Posterior cingulate gyrus (tissue), 11 donors: ENCODE results near the gene LHPP.

Source experiments
- DNase-seq, 10 donors: peaks; one replicate each; pipeline versions ENCODE4 v3.0.0 to v3.0.0-alpha.2; 2020 to 2021; ENCODE audit warnings: mixed read lengths in 3 of 10
- intact Hi-C: fragments of 100-400 bp; cut with DNase I; formaldehyde crosslinking; loops from one replicate; pipeline ENCODE4 v1.15.1; 2023

LHPP gene

DNA sequence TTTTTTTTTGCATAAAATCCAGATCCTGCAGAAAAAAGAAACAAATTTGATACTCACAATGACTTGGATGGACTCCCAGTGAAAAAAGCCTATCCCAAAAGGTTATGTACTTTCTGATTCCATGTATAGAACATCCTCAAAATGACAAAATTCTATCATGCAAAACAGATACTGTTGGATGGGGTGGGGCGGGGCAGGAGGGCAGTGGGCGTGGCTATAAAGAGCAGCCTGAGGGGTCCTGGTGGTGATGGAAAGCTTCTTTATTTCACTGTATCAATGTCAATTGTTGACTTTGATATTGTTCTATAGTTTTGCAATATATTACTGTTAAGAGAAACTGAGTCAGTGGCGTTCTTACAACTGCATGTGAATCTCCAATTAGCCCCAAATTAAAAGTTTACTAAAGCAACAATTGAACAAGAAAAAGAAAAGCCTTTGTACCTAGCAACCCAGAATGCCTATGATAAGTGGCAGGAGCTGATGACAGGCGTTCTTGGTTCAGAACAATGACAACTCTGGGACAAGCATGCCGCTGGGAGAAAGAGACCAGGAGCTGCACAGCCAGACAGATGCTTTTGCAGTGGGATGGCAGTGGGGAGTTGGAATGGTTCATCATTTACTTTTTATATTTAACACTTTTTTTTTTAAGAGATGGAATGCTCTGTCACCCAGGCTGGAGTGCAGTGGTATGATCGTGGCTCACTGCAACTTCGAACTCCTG lies 101.9 kb downstream of the LHPP start:
- peak in 4 of 10 donors; percentile 5 to 50 (median 40) for DNase-seq
- intact Hi-C loops: no loop called here

DNA sequence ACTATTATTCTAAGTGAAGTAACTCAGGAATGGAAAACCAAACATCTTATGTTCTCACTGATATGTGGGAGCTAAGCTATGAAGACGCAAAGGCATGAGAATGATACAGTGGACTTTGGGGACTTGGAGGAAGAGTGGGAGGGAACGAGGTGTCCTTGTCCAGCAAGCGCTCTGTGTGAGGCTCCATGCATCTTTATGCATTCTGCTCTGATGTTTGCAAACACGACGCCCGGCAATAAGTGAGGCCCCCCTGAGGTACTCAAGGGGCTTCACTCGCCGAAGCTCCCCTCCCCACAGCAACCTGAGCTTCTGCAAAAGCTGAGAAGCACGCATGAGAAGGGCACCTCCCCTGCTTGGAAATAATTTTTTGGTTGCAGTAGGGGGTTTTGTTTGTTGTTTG lies 103.3 kb downstream of the LHPP start:
- intact Hi-C loops: no loop called here
- peak in 4 of 10 donors; percentile 3 to 68 (median 58) for DNase-seq

- intact Hi-C loops: no loop called here
- peak in 5 of 10 donors; percentile 8 to 83 (median 68) for DNase-seq
These were observed 104.1 kb downstream of the LHPP start for GRCh38 chr10:124565565-124566221.

DNA sequence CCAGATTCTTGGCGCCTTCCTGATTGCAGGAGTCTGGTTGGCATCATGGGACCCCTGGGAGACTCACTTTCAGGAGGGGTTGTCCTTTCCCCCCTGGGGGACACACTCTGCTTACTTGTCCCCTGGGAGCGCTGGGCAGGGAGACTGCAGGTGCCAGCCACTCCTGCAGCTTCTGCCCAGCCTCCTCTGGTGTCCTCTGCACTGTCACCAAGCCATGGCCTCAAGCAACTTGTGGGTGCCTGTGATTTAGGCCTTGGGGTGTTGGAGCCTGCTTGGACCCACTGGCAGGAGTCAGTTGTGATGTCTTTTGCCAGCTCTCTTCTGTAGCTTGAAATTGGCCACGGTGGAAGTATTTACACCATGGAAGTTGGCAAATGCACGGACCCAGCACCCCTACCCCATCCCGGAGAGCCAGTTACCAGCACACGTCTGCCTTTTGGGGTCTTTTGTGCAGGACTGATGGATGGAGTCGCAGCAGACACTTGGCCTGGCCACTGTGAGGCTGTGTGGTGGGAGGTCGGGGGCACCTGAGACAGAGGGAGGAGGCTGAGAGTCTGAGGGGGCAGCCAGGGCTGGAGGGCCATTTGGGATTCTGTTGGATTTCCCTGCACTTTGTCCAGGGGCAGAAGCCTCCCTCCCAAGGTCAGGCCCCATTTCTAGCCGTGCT lies 104.7 kb downstream of the LHPP start:
- peak in 4 of 10 donors; percentile 5 to 62 (median 49) for DNase-seq
- intact Hi-C loops: no loop called here

DNA sequence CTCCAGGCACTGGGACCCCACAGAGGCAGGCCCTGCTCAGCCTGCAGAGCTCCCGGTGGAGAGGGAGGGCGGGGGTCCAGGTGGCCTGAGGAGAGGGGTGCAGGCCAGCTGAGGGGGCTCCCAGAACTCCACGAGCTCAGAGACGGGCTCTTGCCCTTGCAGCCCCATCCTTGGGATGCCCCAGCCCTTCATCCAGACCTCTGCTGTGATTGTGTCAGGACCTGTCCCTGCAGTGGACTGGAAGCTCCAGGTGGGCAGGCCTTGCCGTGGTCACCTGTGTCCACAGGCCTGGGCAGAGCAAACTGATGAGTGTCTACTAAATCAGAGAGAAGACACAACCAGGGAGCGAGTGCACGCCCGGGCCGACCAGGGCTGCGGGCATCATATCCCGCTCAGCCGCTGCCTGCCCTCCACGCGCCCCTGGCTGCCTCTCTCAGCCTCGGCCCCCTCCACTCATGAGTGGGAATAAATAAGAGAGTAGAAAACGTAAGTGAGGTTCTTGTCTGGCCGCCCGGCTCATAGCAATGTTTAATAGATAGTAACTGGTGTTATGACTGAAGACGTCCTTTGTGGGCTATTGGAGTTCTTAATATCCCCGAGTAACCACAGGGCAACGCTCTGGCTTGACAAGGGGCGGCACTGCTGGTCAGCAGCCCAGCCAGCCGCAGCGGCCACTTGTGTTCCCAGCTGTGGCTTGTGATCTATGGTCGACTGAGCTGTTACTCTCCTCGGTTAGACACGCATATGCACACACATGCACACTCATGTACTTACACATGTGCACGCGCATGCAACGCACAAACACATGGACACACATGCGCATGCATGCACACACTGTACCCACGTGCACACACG lies 105.6 kb downstream of the LHPP start:
- intact Hi-C loops: no loop called here
- DNase-seq: peak in 6 of 10 donors; percentile 6 to 94 (median 62)

- intact Hi-C loops: no loop called here
- peak in 3 of 10 donors; percentile 59 to 77 (median 70) for DNase-seq
These were observed 106.7 kb downstream of the LHPP start for GRCh38 chr10:124568339-124568738.

DNA sequence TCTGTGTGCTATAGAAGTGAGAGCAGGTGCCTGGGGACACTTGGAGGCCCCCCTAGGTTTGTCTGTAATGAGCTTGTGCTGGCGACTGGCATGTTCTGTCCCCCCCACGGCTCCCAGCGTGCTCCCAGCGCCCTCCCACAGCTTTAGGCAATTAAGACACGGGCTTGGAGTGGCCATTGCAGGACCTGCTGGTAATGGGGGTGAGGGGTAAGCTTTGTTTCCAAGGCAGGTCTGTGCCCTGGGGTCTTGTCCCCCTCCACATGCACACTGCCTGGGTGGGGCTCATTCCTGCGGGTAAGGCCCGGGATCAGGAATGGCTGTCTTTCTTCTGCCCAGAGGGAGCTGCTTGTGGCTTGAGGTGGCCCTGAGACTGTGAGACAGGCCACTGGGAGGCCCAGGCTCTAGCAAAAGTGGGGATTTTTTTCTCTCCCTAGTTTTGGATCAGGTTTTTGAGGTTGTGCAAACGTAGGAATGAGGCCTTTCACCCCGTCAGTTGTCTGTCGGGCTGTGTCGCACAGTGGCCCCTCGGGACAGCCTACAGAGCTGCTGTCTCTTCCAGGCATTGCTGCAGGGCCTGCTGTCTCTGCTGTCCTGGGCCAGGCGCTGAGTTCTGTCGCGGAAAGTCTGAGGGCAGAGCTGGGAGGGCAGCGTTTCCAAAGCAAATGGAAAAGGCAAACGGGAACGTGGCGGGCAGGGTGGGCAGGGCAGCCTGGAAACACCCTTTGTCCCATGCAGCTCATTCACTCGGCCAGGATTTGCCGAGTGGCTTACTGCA lies 107.4 kb downstream of the LHPP start:
- intact Hi-C loops: no loop called here

DNA sequence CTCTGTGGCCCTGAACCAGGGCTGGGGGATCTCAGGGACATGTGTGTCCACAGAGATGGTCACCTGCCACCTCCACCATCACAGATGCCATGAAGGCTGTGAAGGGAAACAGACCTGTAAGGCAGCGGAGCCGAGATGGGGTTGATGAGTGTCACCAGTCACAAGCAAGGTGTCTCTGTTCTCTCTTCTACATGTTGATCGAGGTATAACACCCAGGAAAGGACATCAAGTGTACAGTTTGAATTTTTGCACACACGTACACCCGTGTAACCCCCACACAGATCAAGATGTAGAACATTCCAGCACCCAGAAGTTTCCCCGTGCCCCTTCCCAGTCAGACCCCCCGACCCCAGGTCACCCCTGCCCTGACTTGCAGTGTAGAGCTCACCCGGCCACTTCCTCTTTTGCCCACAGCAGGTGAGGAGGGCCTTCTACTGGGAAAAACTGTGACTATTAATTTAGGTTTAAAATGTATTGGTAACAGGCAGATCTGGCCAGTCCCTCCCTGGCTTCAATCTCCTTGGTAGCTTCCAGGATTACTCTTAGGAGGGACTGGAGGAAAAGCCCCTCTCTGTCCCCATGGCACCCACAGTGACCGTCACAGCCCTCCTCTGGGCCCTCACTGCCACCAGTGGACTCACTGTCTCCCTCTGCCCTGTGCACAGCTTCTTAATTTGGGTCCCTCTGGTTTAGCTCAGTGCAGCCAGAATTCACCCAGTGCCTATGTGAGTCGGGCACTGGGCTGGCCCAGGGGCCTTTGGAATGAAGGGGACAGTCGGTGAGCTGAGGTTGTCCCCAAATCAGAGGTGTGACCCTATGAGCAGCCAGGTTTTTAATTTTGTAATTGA lies 108.2 kb downstream of the LHPP start:
- intact Hi-C loops: no loop called here
- peak in 2 of 10 donors; percentile 25 to 52 for DNase-seq

More for the DNA sequence above, 107.4 kb downstream of the LHPP start:
- peak in 3 of 10 donors; percentile 50 to 57 (median 55) for DNase-seq

GRCh38 chr10:124570646-124571045 lies 109.0 kb downstream of the LHPP start:
- intact Hi-C loops: no loop called here
- DNase-seq: no peak

GRCh38 chr10:124572751-124573150 lies 111.1 kb downstream of the LHPP start:
- intact Hi-C loops: no loop called here

DNA sequence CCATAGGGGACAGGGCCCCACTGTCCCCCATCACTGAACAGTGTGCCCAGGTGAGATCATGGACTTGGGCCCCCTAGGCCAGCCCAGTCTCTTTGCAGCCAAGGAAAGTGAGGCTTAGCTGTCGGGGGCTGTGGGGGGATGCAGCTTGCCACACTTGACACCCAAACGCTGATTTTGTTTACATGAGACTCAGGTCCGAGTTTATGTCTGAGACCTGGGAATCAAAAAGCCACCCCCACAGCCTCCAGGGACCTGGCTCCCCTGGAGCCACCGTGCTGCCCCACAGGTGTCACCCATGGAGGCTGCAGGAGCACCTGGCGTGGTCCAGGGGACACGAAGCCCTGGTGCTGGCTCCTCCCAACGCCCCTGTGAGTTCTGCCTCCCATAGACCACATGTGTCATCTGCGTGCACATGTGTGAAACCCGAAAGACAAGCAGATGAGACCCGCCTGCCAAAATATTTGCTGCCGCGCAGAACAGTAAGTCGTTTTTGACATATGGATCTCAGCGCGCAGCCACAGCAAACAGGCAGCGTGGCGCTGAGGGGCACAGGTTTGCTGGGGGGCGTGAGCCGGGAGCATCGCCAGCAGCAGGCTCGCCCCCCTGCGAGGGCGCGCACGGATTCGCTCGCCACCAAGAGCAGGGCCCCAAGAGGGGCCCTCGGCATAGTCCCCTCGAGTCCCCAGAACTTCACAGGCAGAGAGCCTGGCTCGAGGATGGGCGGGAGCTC lies 112.3 kb downstream of the LHPP start:
- DNase-seq: peak in 3 of 10 donors; percentile 66 to 76 (median 76)
- intact Hi-C loops: no loop called here

More at GRCh38 chr10:124572751-124573150, 111.1 kb downstream of the LHPP start:
- DNase-seq: peak in 1 of 10 donors; percentile 54

- intact Hi-C loops: no loop called here
- DNase-seq: peak in 3 of 10 donors; percentile 4 to 78 (median 52)
These were observed 112.9 kb downstream of the LHPP start for GRCh38 chr10:124574456-124575070.

DNA sequence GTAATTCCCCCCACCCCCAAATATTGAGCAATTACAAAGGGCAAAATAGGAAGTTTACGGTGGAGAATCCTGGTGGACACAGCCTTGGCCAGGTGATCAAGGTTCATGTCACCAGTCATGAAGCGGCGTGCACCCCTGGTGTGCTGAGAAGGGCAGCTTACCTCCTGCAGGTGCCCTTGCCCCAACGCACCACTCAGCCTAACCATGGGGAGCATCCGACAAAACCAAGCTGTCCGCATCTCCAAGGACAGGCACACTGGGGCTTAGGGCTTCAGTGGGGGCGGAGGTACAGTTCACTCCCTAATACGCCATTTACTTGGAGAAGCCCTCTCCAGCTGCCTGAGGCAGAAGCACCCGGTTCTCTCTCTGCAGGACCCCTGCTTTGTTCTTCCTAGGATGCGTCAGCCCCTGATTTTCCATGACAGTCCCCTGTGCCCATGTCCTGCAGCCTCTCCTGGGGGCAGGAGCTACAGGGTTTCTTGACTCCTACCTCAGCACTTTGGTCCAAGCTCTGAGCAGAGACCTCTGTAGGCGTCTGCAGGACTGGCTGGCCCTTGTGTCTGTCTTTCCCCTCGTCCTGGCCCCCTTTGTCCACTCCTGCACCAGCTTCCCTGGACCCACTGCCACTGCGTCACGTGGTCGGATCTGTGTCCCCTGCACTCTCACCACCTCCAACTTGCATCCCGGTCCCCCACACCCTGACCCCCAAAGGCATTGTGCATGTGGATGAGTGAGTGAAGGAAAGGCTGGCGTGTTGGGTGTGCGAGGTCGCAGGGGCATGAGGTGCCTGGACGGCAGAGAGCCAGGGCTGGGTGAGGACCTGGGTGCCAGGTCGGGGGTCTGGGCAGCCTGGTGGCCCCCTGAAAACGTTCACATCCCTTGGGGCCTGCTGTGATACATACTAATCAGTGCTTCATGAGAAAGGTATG lies 113.7 kb downstream of the LHPP start:
- peak in 3 of 10 donors; percentile 55 to 77 (median 77) for DNase-seq
- intact Hi-C loops: no loop called here

GRCh38 chr10:124576526-124577420 lies 115.2 kb downstream of the LHPP start:
- peak in 3 of 10 donors; percentile 40 to 67 (median 47) for DNase-seq
- intact Hi-C loops: no loop called here

GRCh38 chr10:124577651-124578050 lies 116.0 kb downstream of the LHPP start:
- DNase-seq: peak in 2 of 10 donors; percentile 18 to 36
- intact Hi-C loops: no loop called here
